ENCODE data around the gene SYNGR3. TPM values are rescaled to one million over a fixed set of nuclear protein-coding genes. Genes with fewer than 3 reads are reported as not detected.

Gene SYNGR3
- total RNA-seq, 1 experiment from 2014 or later: 15.2 TPM

DNA sequence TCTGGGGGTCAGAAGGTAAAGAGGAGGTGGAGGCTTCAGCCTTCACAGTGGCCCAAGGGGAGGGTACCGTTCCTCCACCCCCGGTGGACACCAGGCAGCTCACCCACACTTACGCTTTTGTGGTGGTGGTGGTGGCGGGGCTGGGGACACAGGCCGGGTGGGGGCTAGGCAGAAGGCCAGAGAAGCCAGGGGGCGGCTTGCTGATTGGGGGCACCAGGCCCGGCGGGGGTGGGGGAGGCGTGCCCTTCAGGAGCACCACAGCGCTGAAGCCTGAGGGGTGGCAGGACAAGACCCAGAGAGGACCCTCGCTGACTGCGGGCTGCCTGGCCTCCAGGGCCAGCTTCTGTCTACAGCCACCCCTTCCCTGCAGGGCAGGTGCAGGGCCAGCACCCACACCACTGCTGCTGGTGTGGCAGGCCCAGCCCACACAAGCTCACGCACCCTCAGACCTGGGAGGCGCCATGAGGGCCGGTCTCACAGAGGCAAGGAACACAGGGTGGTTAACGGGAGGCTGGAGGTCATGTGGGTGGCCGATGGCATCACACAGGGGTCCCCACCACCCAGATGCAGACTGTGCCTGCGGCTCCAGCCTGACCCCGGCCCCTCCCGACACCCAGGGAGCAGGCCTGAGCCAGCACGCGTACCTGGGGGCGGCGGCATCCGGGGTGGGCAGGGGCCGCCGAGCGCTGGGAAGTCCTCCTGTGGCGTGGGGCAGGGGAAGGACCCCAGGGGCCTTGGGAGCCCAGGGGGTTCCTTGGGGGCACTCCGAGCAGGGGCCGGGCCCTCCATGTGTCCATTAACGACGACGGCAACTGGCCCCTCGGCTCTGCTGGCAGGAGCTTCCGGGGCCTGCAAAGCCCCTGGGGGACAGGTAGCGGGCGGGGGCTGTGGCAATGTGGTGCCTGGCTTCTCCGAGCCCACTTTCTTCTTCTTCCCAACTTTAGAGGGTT, 9.4 kb downstream of the SYNGR3 start:
- BruUV-seq (replicated peaks): no TSS peak
- TF ChIP-seq REST (IDR thresholded peaks at IDR 0.05; ENCODE audit: insufficient read depth in 1 of 2, low read depth in 2 of 2, low read length in 1 of 2) (no peak), SIN3A (IDR thresholded peaks at IDR 0.05; ENCODE audit: borderline replicate concordance, insufficient read depth, low read depth, low read length) (no peak), TCF7L2 (IDR thresholded peaks at IDR 0.05; ENCODE audit: low read depth, low read length) (no peak), POLR2AphosphoS5 (IDR thresholded peaks at IDR 0.05; ENCODE audit: low read depth, low read length) (no peak), CTCF (IDR thresholded peaks at IDR 0.05) (no peak)
- peaks cover 6% of the 10 kb centered on the region; the same call in 1 of the 2 replicates for H3K36me3 ChIP-seq (ENCODE audit: control insufficient read depth, insufficient read depth, low read length)
- DNase-seq (ENCODE audit: low read depth, low spot score) (no peak), ATAC-seq (no peak)
- POLR2A ChIA-PET: no interaction called here
- intact Hi-C loops (cut with micrococcal nuclease; ENCODE audit: unreplicated experiment): no loop called here
- no peaks in the 10 kb centered on the region for H3K9me3 ChIP-seq (ENCODE audit: control insufficient read depth, insufficient read depth, low read depth, low read length)
- CTCF ChIA-PET: no interaction called here
- H3K4me3 ChIP-seq (ENCODE audit: low read depth in 2 of 2, low read length in 2 of 2): no peak overlapping the region
- in situ Hi-C loops (cut with HindIII; ENCODE audit: low pct_unique_long_range_greater_than_20kb, low sequenced_read_pairs): no loop called here
- H3K4me1 ChIP-seq (ENCODE audit: control insufficient read depth, insufficient read depth, low read length): peaks cover 2% of the 10 kb centered on the region
- no peaks in the 10 kb centered on the region for H3K27me3 ChIP-seq (ENCODE audit: control insufficient read depth, insufficient read depth, low read length)
- no peak overlapping the region for H3K27ac ChIP-seq (ENCODE audit: low read length)

DNA sequence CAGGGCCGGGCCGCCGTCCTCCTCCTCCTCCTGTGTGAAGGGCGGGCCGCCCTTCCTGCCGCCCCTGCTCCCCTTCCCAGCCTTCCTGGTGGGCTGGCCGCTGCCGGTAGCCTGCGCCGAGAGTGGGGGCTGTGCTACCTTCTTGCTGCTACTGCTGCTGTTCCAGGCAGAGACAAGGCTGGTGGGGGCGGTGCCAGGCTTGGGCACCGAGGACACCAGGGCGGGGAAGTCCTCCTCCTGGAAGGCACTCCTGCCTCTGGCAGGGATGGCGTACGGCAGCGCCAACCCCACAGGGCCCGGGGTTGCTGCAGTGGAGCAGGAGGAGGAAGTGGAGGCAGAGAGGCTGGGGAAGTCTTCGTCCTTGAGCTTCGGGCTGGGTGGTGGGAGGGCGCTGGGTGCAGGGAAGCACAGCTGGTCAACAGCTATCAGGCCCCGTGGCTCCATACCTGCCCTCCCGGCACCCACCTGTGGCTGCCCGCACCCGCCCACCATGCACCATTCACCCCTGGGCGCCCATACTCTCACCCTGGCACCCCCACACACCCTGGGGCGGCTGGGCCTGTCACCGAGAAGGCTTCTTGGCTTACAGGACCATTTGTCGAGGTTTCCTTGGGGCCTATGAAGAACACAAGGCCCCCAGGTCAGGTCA, 10.2 kb downstream of the SYNGR3 start:
- no peak overlapping the region for H3K27ac ChIP-seq (ENCODE audit: low read length)
- H3K4me1 ChIP-seq (ENCODE audit: control insufficient read depth, insufficient read depth, low read length): peaks cover 11% of the 10 kb centered on the region
- in situ Hi-C loops (cut with HindIII; ENCODE audit: low pct_unique_long_range_greater_than_20kb, low sequenced_read_pairs) (no loop called here), intact Hi-C loops (cut with micrococcal nuclease; ENCODE audit: unreplicated experiment) (no loop called here)
- BruUV-seq (replicated peaks): no TSS peak
- H3K4me3 ChIP-seq (ENCODE audit: low read depth in 2 of 2, low read length in 2 of 2): no peak overlapping the region
- peaks cover 6% of the 10 kb centered on the region; the same call in 1 of the 2 replicates for H3K36me3 ChIP-seq (ENCODE audit: control insufficient read depth, insufficient read depth, low read length)
- ChIA-PET POLR2A (no interaction called here), CTCF (no interaction called here)
- DNase-seq (ENCODE audit: low read depth, low spot score) (no peak), ATAC-seq (no peak)
- no peak for TF ChIP-seq REST (IDR thresholded peaks at IDR 0.05; ENCODE audit: insufficient read depth in 1 of 2, low read depth in 2 of 2, low read length in 1 of 2)
- TF ChIP-seq POLR2AphosphoS5 (IDR thresholded peaks at IDR 0.05; ENCODE audit: low read depth, low read length): no peak
- TF ChIP-seq CTCF (IDR thresholded peaks at IDR 0.05): no peak
- no peaks in the 10 kb centered on the region for H3K9me3 ChIP-seq (ENCODE audit: control insufficient read depth, insufficient read depth, low read depth, low read length)
- H3K27me3 ChIP-seq (ENCODE audit: control insufficient read depth, insufficient read depth, low read length): no peaks in the 10 kb centered on the region
